GM18526 (cell line): Measurements from ENCODE around the gene SESN2.

Experiments used
- POLR2A ChIP-seq: IDR thresholded peaks from 3 replicates; pipeline ENCODE4 v1.6.1; 2011; ENCODE audit not compliant: insufficient read length; ENCODE audit errors: extremely low read depth

SESN2 gene

GRCh38 chr1:28259252-28259933, at the start of gene SESN2:
SESN2 (plus strand) TSS chr1:28259518; CDS start chr1:28259848, 330 bp downstream.
- peak; percentile 98 for TF ChIP-seq POLR2A

- TF ChIP-seq POLR2A = no peak
Observed at GRCh38 chr1:28209700-28210099, 49.6 kb upstream of the SESN2 start.

GRCh38 chr1:28213315-28213714, 46.0 kb upstream of the SESN2 start:
- no peak for TF ChIP-seq POLR2A

- TF ChIP-seq POLR2A = no peak
Observed at GRCh38 chr1:28229089-28229488, 30.2 kb upstream of the SESN2 start.

GRCh38 chr1:28229996-28230395, 29.3 kb upstream of the SESN2 start:
- no peak for TF ChIP-seq POLR2A

GRCh38 chr1:28232558-28233263, 26.6 kb upstream of the SESN2 start, which contains the start of gene DNAJC8:
DNAJC8 (minus strand) TSS chr1:28233029; CDS start chr1:28232998, 31 bp downstream.
- peak; percentile 79 for TF ChIP-seq POLR2A

- TF ChIP-seq POLR2A = no peak
Observed at GRCh38 chr1:28233264-28233606, 26.1 kb upstream of the SESN2 start.

GRCh38 chr1:28235755-28236655, 23.3 kb upstream of the SESN2 start, which contains the start of gene ATP5IF1:
ATP5IF1 (plus strand) TSS chr1:28236124; CDS start chr1:28236184, 60 bp downstream.
- peak; percentile 98 for TF ChIP-seq POLR2A

- no peak for TF ChIP-seq POLR2A
Observed at GRCh38 chr1:28236656-28237322, 22.5 kb upstream of the SESN2 start.

GRCh38 chr1:28239004-28239403, 20.3 kb upstream of the SESN2 start:
- no peak for TF ChIP-seq POLR2A

GRCh38 chr1:28240024-28240423, 19.3 kb upstream of the SESN2 start:
- no peak for TF ChIP-seq POLR2A

- TF ChIP-seq POLR2A = no peak
Observed at GRCh38 chr1:28241638-28242241, 17.6 kb upstream of the SESN2 start.

GRCh38 chr1:28243685-28244311, 15.5 kb upstream of the SESN2 start:
- no peak for TF ChIP-seq POLR2A
